ENCODE measurements around the gene PCDHB6.
"Not testable (repeated sequence)": the region's sequence is repeated elsewhere in the genome, so short reads cannot be mapped to it uniquely, and the experiment has no call there.

The PCDHB6 gene

GRCh38 chr5:141121563-141121962, 28.3 kb upstream of the PCDHB6 start, which contains the start of gene PCDHB4:
PCDHB4 (plus strand) TSS chr5:141121818; CDS start chr5:141121999, 181 bp downstream.
- ChIA-PET CTCF (interaction anchor here (0.5 kb wide), 1 partner anchor 21 kb away, joined by 3 read pairs; no protein-coding TSS in a partner anchor), POLR2A (ENCODE audit: low non-redundant PET) (no interaction called here)
- no peak within 1 kb of the TSS for H3K27ac ChIP-seq
- DNase-seq (ENCODE audit: low spot score): no peak
- TF ChIP-seq, protein P1, sequence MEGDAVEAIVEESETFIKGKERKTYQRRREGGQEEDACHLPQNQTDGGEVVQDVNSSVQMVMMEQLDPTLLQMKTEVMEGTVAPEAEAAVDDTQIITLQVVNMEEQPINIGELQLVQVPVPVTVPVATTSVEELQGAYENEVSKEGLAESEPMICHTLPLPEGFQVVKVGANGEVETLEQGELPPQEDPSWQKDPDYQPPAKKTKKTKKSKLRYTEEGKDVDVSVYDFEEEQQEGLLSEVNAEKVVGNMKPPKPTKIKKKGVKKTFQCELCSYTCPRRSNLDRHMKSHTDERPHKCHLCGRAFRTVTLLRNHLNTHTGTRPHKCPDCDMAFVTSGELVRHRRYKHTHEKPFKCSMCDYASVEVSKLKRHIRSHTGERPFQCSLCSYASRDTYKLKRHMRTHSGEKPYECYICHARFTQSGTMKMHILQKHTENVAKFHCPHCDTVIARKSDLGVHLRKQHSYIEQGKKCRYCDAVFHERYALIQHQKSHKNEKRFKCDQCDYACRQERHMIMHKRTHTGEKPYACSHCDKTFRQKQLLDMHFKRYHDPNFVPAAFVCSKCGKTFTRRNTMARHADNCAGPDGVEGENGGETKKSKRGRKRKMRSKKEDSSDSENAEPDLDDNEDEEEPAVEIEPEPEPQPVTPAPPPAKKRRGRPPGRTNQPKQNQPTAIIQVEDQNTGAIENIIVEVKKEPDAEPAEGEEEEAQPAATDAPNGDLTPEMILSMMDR (conservative IDR thresholded peaks at IDR 0.05; ENCODE audit: low read depth): no peak

DNA sequence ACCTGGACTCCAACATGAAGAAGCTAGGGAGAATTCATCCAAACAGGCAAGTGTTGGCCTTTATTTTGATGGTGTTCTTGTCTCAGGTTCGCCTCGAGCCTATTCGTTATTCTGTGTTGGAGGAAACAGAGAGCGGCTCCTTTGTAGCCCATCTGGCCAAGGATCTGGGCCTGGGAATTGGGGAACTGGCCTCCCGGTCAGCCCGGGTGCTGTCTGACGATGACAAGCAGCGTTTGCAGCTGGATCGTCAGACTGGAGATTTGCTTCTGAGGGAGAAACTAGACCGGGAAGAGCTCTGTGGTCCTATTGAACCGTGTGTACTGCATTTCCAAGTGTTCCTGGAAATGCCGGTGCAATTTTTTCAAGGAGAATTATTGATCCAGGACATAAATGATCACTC, 27.9 kb upstream of the PCDHB6 start:
- TF ChIP-seq, protein P1 (conservative IDR thresholded peaks at IDR 0.05; ENCODE audit: low read depth): no peak
- POLR2A ChIA-PET (ENCODE audit: low non-redundant PET): no interaction called here
- DNase-seq (ENCODE audit: low spot score): no peak
- H3K27ac ChIP-seq: no peak overlapping the region
- CTCF ChIA-PET: no interaction called here

- POLR2A ChIA-PET (ENCODE audit: low non-redundant PET); CTCF ChIA-PET; H3K27ac ChIP-seq; DNase-seq (ENCODE audit: low spot score): not testable (repeated sequence)
These were observed 26.3 kb upstream of the PCDHB6 start for GRCh38 chr5:141123396-141124135.

GRCh38 chr5:141127305-141127704, 22.6 kb upstream of the PCDHB6 start:
- TF ChIP-seq, protein P1 (conservative IDR thresholded peaks at IDR 0.05; ENCODE audit: low read depth): no peak
- CTCF ChIA-PET: interaction anchor here (0.6 to 0.9 kb wide), 2 partner anchors 96 to 253 kb away, joined by 4 to 8 read pairs; partner anchors contain the start of gene PCDHB14
- POLR2A ChIA-PET (ENCODE audit: low non-redundant PET): no interaction called here
- no peak overlapping the region for H3K27ac ChIP-seq
- no peak for DNase-seq (ENCODE audit: low spot score)

DNA sequence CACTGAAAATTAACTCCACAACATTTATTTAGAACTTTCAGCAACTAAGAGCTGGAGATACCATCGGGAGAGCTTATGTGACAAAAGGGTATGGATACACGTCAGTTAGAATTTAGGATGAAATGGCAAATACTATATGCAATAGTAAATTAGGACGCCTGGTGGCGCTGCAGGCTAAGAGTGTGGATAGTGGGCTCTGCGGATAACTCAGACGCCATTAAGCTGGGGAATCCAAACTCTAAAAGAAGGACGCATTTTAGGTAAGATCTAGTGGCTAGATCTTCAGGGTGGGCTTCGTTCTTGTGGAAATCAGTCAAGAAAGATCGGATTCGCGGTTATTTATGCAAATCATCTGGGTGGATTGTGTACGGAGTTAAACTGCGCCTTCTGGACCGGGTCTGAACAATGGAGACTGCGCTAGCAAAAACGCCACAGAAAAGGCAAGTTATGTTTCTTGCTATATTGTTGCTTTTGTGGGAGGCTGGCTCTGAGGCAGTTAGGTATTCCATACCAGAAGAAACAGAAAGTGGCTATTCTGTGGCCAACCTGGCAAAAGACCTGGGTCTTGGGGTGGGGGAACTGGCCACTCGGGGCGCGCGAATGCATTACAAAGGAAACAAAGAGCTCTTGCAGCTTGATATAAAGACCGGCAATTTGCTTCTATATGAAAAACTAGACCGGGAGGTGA, 14.7 kb upstream of the PCDHB6 start, which contains the start of gene PCDHB5:
PCDHB5 (plus strand) TSS at position 177 of the 688 bp plus-strand sequence; CDS start at position 406, 229 bp downstream.
- CTCF ChIA-PET: interaction anchor here (0.6 to 0.7 kb wide), 2 partner anchors 52 to 309 kb away, joined by 3 read pairs; no protein-coding TSS in a partner anchor
- H3K27ac ChIP-seq: no peak within 1 kb of the TSS
- POLR2A ChIA-PET (ENCODE audit: low non-redundant PET): no interaction called here
- no peak for DNase-seq (ENCODE audit: low spot score)
- TF ChIP-seq, protein P1 (conservative IDR thresholded peaks at IDR 0.05; ENCODE audit: low read depth): peak; percentile 63

- TF ChIP-seq, protein P1 (conservative IDR thresholded peaks at IDR 0.05; ENCODE audit: low read depth): no peak
- no peak for DNase-seq (ENCODE audit: low spot score)
- no peak overlapping the region for H3K27ac ChIP-seq
- CTCF ChIA-PET: interaction anchor here (0.7 kb wide), 1 partner anchor 52 kb away, joined by 3 read pairs; no protein-coding TSS in a partner anchor
- POLR2A ChIA-PET (ENCODE audit: low non-redundant PET): no interaction called here
These were observed 14.1 kb upstream of the PCDHB6 start for GRCh38 chr5:141135718-141136266.

GRCh38 chr5:141137346-141137745, 12.5 kb upstream of the PCDHB6 start:
- DNase-seq (ENCODE audit: low spot score); CTCF ChIA-PET; H3K27ac ChIP-seq; POLR2A ChIA-PET (ENCODE audit: low non-redundant PET): not testable (repeated sequence)

Measured in RWPE1 (cell line).